Prostate gland (tissue), 2 donors: ENCODE results near the gene TAF1L. TPM values are rescaled to one million over a fixed set of nuclear protein-coding genes. Genes with fewer than 3 reads are reported as not detected.

ENCODE experiments used
- DNase-seq: peaks from one replicate; pipeline ENCODE4 v3.0.0-alpha.2; 2019; ENCODE audit warnings: low spot score
- H3K27ac ChIP-seq, 2 donors: fragments of 200-600 bp; sonication (generic); 2 replicates each; pipeline ENCODE4 v1.5.1; 2017 to 2019
- H3K27me3 ChIP-seq: fragments of 200-600 bp; sonication (generic); replicated peaks from 2 replicates; pipeline ENCODE4 v1.5.1; 2019; ENCODE audit not compliant: insufficient read depth
- H3K36me3 ChIP-seq, 2 donors: fragments of 200-600 bp; sonication (generic); 1 replicate in 1 of 2; 2 replicates in 1 of 2; pipeline versions ENCODE4 v1.5.1 to v1.8.1; 2017 to 2019
- H3K4me1 ChIP-seq: fragments of 200-600 bp; sonication (generic); replicated peaks from 2 replicates; pipeline ENCODE4 v1.5.1; 2019
- H3K4me3 ChIP-seq, 2 donors: fragments of 200-600 bp; sonication (generic); 2 replicates each; pipeline ENCODE4 v1.5.1; 2017 to 2019
- H3K9me3 ChIP-seq: fragments of 200-600 bp; sonication (generic); 2 replicates; pipeline ENCODE4 v1.5.1; 2017
- POLR2A ChIP-seq: fragments of 450-650 bp; IDR thresholded peaks from one replicate; pipeline ENCODE4 v1.6.1; 2016; ENCODE audit warnings: antibody characterized with exemption, mild to moderate bottlenecking
- POLR2AphosphoS5 ChIP-seq: sonication (generic); formaldehyde crosslinking; IDR thresholded peaks from one replicate; pipeline ENCODE4 v1.6.1; 2017; ENCODE audit warnings: antibody characterized with exemption
- WGBS: methylation state at CpG from one replicate; pipeline ENCODE4 v1.1.5; 2018; 5-methylcytosine and 5-hydroxymethylcytosine counted together
- intact Hi-C: fragments of 100-400 bp; cut with DNase I; formaldehyde crosslinking; loops from one replicate; pipeline ENCODE4 v1.14.2; 2022
- total RNA-seq, 2 donors: library from RNA; depleted of rRNA; stranded (reverse); fragments of >200 nt; gene quantifications; one replicate each; pipeline ENCODE4 v1.1.0, GENCODE V29; 2016
- TF ChIP-seq, protein P1 (sequence below), 4 experiments: fragments of 200-600 bp in 2 of 4; fragments of 450-650 bp in 2 of 4; sonication (generic) in 2 of 4; IDR thresholded peaks; 1 replicate in 3 of 4; 2 replicates in 1 of 4; pipeline ENCODE4 v1.5.1; 2016 to 2019; ENCODE audit warnings: antibody characterized with exemption in 4 of 4, mild to moderate bottlenecking in 2 of 4, moderate library complexity in 2 of 4

Gene TAF1L
- total RNA-seq, 2 donors from 2014 or later: 2.0 TPM; not detected in 1

DNA sequence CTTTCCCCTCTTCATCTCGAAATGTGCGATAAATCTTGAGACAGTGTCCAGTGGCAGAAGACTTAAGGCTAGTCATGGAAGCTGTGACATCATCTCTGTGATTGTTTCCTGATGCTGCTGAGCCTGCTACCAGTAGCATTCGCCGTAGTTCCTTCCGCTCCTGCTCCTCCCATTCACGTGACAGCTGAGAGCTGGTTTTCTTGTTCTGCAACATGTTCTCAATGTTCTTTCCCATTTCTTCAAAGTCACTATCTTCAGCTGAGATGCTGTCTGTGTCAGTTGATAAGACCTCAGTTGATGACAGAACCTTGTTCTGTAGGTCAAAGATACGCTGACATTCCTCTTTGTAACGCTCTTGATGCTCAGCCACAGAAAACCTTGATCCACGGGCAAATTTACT is 3.5 kb downstream of the TAF1L start:
- Histone ChIP-seq H3K27ac (no peak overlapping the region), H3K27me3 (no peaks in the 10 kb centered on the region), H3K36me3 (no peaks in the 10 kb centered on the region), H3K4me3 (no peak overlapping the region), H3K9me3 (no peaks in the 10 kb centered on the region), H3K4me1 (no peaks in the 10 kb centered on the region)
- no peak for DNase-seq
- 89% methylated on average over 9 of the region's 9 CpGs for WGBS
- no peak for TF ChIP-seq POLR2AphosphoS5
- TF ChIP-seq POLR2A: no peak
- TF ChIP-seq, protein P1, sequence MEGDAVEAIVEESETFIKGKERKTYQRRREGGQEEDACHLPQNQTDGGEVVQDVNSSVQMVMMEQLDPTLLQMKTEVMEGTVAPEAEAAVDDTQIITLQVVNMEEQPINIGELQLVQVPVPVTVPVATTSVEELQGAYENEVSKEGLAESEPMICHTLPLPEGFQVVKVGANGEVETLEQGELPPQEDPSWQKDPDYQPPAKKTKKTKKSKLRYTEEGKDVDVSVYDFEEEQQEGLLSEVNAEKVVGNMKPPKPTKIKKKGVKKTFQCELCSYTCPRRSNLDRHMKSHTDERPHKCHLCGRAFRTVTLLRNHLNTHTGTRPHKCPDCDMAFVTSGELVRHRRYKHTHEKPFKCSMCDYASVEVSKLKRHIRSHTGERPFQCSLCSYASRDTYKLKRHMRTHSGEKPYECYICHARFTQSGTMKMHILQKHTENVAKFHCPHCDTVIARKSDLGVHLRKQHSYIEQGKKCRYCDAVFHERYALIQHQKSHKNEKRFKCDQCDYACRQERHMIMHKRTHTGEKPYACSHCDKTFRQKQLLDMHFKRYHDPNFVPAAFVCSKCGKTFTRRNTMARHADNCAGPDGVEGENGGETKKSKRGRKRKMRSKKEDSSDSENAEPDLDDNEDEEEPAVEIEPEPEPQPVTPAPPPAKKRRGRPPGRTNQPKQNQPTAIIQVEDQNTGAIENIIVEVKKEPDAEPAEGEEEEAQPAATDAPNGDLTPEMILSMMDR (IDR thresholded peaks at IDR 0.05): no peak
- intact Hi-C loops: no loop called here

DNA sequence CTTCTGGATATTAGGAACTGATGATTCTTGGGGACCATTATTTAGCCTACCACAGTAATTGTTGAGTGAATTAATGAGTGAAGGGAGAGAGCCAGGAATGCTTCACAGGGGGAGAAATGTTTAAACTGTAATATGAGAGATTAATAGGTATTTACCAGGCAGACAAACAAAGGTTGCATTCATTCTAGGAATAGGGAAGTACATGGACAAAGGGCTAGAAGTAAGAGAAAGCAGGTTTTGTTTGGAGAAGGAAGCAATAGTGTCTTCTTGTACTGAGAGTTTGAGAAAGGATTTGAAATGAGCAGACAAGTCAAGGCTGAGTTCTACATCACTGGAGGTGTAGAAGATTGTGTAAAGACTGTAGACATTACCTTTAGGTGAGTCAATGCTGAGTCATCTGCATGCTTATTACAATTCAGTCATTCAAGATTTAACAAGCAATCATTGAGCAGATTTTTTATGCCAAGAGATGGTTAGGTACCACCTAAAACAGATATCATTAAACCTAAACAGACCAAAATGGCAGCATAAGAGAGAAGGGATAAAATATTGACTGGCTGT is 8.0 kb downstream of the TAF1L start:
- Histone ChIP-seq H3K4me3 (no peak overlapping the region), H3K9me3 (no peaks in the 10 kb centered on the region), H3K4me1 (no peaks in the 10 kb centered on the region), H3K36me3 (no peaks in the 10 kb centered on the region), H3K27me3 (no peaks in the 10 kb centered on the region), H3K27ac (no peak overlapping the region)
- no peak for DNase-seq
- intact Hi-C loops: no loop called here
- TF ChIP-seq POLR2A: no peak
- TF ChIP-seq POLR2AphosphoS5: no peak
- TF ChIP-seq, protein P1 (IDR thresholded peaks at IDR 0.05): no peak

DNA sequence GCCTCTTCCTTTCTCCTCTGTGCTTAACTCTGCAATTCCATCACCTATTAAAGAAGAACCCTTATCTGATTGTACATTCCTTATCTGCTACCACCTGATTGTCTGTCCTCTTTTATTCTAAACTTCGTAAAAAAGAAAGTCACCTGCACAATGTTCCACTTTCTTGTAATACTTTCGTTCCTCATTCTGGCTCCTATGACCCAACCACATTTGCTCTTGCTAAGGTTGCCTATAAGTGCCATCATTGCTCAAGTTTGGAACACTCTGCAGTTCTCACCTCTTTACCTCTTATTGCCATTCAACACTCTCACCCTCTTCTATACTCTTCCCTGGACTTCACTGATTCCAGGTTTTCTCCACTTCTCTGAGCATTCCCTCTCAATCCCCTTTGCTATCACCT is 10.1 kb downstream of the TAF1L start:
- 67% methylated on average over 2 of the region's 2 CpGs for WGBS
- intact Hi-C loops: no loop called here
- H3K27ac ChIP-seq: no peak overlapping the region

DNA sequence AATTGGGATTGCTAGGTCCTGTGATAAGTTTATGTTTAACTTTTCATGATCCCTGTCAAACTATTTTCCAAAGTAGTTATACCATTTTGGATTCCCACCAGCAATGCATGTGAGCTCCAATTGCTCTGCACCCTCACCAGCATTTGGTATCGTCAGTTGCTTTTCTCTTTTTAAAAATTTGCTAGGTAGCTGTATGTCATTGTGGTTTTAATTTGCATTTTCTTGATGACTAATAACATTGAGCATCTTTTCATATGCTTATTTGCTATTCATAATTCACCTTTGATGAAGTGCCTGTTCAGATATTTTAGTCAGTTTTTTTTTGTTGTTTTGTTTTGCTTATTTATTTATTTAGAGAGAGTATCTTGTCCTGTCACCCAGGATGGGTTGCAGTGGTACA is 12.5 kb downstream of the TAF1L start:
- intact Hi-C loops: no loop called here
- Histone ChIP-seq H3K4me3 (no peak overlapping the region), H3K27me3 (no peaks in the 10 kb centered on the region), H3K27ac (no peak overlapping the region), H3K4me1 (no peaks in the 10 kb centered on the region), H3K9me3 (no peaks in the 10 kb centered on the region), H3K36me3 (no peaks in the 10 kb centered on the region)
- DNase-seq: no peak
- 87% methylated on average over 1 of the region's 1 CpG for WGBS
- TF ChIP-seq POLR2AphosphoS5 (no peak), POLR2A (no peak)
- TF ChIP-seq, protein P1 (IDR thresholded peaks at IDR 0.05): no peak

More for the DNA sequence above, 10.1 kb downstream of the TAF1L start:
- no peak overlapping the region for H3K4me3 ChIP-seq
- no peak for TF ChIP-seq POLR2A
- no peak for TF ChIP-seq POLR2AphosphoS5
- TF ChIP-seq, protein P1 (IDR thresholded peaks at IDR 0.05): no peak
- H3K9me3 ChIP-seq: no peaks in the 10 kb centered on the region
- H3K4me1 ChIP-seq: no peaks in the 10 kb centered on the region
- H3K36me3 ChIP-seq: no peaks in the 10 kb centered on the region
- H3K27me3 ChIP-seq: no peaks in the 10 kb centered on the region
- no peak for DNase-seq

DNA sequence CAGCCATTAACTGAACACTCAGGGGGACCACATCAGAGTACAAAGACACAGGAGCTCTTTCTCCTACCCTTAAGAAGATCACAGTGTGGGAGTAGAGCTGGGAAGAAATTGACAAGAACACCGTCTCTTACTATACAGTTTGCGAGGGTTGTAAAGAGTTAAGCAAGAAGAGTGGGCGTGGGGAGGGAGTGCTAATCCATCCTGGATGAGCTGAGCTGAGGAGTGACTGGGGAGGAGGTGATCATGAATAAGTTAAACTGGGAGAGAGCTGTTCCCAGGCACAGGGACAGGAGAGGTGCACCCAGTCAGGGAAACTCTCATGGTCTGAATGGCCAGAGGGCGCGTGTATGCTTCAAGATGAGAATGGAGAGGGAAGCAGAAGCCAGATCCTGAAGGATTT is 17.2 kb downstream of the TAF1L start:
- H3K27me3 ChIP-seq: no peaks in the 10 kb centered on the region
- H3K4me1 ChIP-seq: no peaks in the 10 kb centered on the region
- WGBS: 55% methylated on average over 5 of the region's 5 CpGs
- intact Hi-C loops: no loop called here
- H3K36me3 ChIP-seq: no peaks in the 10 kb centered on the region
- DNase-seq: no peak
- TF ChIP-seq POLR2A: no peak
- TF ChIP-seq, protein P1 (IDR thresholded peaks at IDR 0.05): no peak
- no peak for TF ChIP-seq POLR2AphosphoS5
- no peak overlapping the region for H3K27ac ChIP-seq
- no peak overlapping the region for H3K4me3 ChIP-seq
- no peaks in the 10 kb centered on the region for H3K9me3 ChIP-seq
